ENCODE data around the gene ZNF773.

The ZNF773 gene

DNA sequence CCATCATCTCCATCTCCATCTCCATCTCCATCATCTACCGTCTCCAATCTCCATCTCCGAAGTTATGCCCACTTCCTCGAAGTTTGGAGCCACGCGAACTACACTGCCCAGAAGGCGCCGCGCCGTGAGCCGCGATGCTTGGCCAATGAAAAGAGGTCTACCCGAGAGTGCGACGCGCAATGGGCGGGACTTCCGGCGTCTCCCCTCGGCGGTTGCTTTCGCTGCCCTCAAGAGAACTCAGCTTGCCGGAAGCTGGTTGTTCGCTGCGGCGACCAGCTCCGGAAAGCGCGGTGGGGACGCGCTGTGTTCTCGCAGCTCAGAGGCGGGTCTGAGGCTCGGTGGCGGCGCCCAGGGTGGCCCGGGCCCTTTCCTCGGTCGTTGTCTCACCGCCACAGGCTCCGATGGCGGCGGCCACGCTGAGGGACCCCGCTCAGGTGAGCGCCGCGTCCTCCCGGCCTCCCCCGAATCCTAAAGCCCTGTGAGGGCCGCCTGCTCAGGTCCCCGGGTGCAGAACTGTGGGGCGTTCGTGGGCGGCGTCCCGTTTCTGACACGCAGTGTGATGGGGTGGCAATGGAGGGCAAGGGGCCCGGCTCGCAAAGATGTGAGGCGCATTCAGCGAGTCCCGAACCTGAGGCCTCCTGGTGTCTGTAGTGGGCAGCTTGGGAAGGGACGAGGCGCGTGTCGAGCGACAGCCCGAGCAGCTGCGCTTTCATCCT, at the start of gene ZNF773:
TSS of gene ZNF773 (plus strand) at position 259 of the 716 bp plus-strand sequence. CDS start at position 402, 143 bp downstream.
- peak; percentile 80 for TF ChIP-seq CREB1 (IDR thresholded peaks at IDR 0.05; ENCODE audit: low read depth)
- TF ChIP-seq MAX (IDR thresholded peaks at IDR 0.05): peak; percentile 73
- TF ChIP-seq TCF12 (IDR thresholded peaks at IDR 0.05; ENCODE audit: low read depth): peak; percentile 29; the same call in 1 of the 2 replicates
- peak; percentile 79 for TF ChIP-seq TAF1 (IDR thresholded peaks at IDR 0.05; ENCODE audit: low read depth)

DNA sequence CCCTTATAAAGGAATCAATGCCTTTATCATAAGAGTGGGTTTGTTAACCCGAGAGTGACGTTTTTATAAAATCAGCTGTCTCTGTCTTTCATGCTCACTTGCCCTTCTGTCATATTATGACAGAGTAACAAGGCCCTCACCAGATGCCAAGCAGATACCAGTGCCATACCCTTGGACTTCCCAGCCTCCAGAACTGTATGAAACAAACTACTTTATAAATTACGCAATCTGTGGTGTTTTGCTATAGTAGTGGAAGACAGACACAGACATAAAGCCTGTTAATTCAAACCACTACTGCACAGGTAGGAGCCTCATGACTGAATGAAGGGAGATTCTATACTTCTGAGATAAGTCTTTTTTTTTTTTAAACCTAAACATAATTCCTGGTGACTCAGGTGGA, 47.4 kb upstream of the ZNF773 start:
- TF ChIP-seq CEBPB (IDR thresholded peaks at IDR 0.05): peak; percentile 52; the same call in 1 of the 2 replicates
- no peak for TF ChIP-seq CREB1 (IDR thresholded peaks at IDR 0.05; ENCODE audit: low read depth)

- TF ChIP-seq RAD21 (IDR thresholded peaks at IDR 0.05; ENCODE audit: low read depth): peak; percentile 70
- TF ChIP-seq YY1 (IDR thresholded peaks at IDR 0.05; ENCODE audit: low read depth): no peak
Measured at GRCh38 chr19:57465680-57466381, 33.9 kb upstream of the ZNF773 start.

GRCh38 chr19:57466489-57466888, 33.2 kb upstream of the ZNF773 start:
- TF ChIP-seq TEAD4 (IDR thresholded peaks at IDR 0.05) (no peak), YY1 (IDR thresholded peaks at IDR 0.05; ENCODE audit: low read depth) (no peak), NFIC (IDR thresholded peaks at IDR 0.05) (no peak)

GRCh38 chr19:57473646-57474045, 26.1 kb upstream of the ZNF773 start:
- TF ChIP-seq TCF12 (IDR thresholded peaks at IDR 0.05; ENCODE audit: low read depth) (no peak), TEAD4 (IDR thresholded peaks at IDR 0.05) (no peak), CREB1 (IDR thresholded peaks at IDR 0.05; ENCODE audit: low read depth) (no peak), EGR1 (IDR thresholded peaks at IDR 0.05) (no peak), CEBPB (IDR thresholded peaks at IDR 0.05) (no peak), ZBTB7A (IDR thresholded peaks at IDR 0.05; ENCODE audit: low read depth) (no peak), NFIC (IDR thresholded peaks at IDR 0.05) (no peak), YY1 (IDR thresholded peaks at IDR 0.05; ENCODE audit: low read depth) (no peak), TAF1 (IDR thresholded peaks at IDR 0.05; ENCODE audit: low read depth) (no peak), MAX (IDR thresholded peaks at IDR 0.05) (no peak), FOXM1 (IDR thresholded peaks at IDR 0.05; ENCODE audit: borderline replicate concordance, low read depth) (no peak), EP300 (IDR thresholded peaks at IDR 0.05; ENCODE audit: borderline replicate concordance) (no peak)
- TF ChIP-seq, protein P1, sequence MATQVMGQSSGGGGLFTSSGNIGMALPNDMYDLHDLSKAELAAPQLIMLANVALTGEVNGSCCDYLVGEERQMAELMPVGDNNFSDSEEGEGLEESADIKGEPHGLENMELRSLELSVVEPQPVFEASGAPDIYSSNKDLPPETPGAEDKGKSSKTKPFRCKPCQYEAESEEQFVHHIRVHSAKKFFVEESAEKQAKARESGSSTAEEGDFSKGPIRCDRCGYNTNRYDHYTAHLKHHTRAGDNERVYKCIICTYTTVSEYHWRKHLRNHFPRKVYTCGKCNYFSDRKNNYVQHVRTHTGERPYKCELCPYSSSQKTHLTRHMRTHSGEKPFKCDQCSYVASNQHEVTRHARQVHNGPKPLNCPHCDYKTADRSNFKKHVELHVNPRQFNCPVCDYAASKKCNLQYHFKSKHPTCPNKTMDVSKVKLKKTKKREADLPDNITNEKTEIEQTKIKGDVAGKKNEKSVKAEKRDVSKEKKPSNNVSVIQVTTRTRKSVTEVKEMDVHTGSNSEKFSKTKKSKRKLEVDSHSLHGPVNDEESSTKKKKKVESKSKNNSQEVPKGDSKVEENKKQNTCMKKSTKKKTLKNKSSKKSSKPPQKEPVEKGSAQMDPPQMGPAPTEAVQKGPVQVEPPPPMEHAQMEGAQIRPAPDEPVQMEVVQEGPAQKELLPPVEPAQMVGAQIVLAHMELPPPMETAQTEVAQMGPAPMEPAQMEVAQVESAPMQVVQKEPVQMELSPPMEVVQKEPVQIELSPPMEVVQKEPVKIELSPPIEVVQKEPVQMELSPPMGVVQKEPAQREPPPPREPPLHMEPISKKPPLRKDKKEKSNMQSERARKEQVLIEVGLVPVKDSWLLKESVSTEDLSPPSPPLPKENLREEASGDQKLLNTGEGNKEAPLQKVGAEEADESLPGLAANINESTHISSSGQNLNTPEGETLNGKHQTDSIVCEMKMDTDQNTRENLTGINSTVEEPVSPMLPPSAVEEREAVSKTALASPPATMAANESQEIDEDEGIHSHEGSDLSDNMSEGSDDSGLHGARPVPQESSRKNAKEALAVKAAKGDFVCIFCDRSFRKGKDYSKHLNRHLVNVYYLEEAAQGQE (IDR thresholded peaks at IDR 0.05; ENCODE audit: low read depth): no peak
- TF ChIP-seq, protein P2, sequence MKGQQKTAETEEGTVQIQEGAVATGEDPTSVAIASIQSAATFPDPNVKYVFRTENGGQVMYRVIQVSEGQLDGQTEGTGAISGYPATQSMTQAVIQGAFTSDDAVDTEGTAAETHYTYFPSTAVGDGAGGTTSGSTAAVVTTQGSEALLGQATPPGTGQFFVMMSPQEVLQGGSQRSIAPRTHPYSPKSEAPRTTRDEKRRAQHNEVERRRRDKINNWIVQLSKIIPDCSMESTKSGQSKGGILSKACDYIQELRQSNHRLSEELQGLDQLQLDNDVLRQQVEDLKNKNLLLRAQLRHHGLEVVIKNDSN (IDR thresholded peaks at IDR 0.05): no peak

GRCh38 chr19:57477191-57478008, 22.3 kb upstream of the ZNF773 start, which contains the start of gene ZNF772:
Gene ZNF772 (minus strand): TSS chr19:57477566. CDS start chr19:57477309, 257 bp downstream.
- no peak for TF ChIP-seq CREB1 (IDR thresholded peaks at IDR 0.05; ENCODE audit: low read depth)
- TF ChIP-seq TAF1 (IDR thresholded peaks at IDR 0.05; ENCODE audit: low read depth): peak; percentile 62
- peak; percentile 89 for TF ChIP-seq YY1 (IDR thresholded peaks at IDR 0.05; ENCODE audit: low read depth)
- no peak for TF ChIP-seq FOXM1 (IDR thresholded peaks at IDR 0.05; ENCODE audit: borderline replicate concordance, low read depth)
- TF ChIP-seq MAX (IDR thresholded peaks at IDR 0.05): peak; percentile 78
- TF ChIP-seq, protein P2 (IDR thresholded peaks at IDR 0.05): 0 out of 2 replicates have a peak, but pooled peaks have one; percentile 7
- 0 out of 2 replicates have a peak, but pooled peaks have one; percentile 22 for TF ChIP-seq EP300 (IDR thresholded peaks at IDR 0.05; ENCODE audit: borderline replicate concordance)
- peak; percentile 10; the same call in 1 of the 2 replicates for TF ChIP-seq CEBPB (IDR thresholded peaks at IDR 0.05)
